OCI-LY1 (cell line): ENCODE results near the gene NRDE2.

Experiments
- CTCF ChIP-seq: fragments of 200-600 bp; sonication (generic), shearing (Covaris generic); IDR thresholded peaks from 2 replicates; pipeline ENCODE4 v1.5.1; 2017; ENCODE audit warnings: mild to moderate bottlenecking, antibody characterized with exemption, low read length, moderate library complexity, mixed read lengths
- EZH2 ChIP-seq: fragments of 200-600 bp; sonication (generic), shearing (Covaris generic); IDR thresholded peaks from 2 replicates; pipeline ENCODE4 v1.8.0; 2017; ENCODE audit warnings: borderline replicate concordance, mixed run types, mild to moderate bottlenecking, antibody characterized with exemption, low read length, moderate library complexity, mixed read lengths

GRCh38 chr14:90303473-90303872 is 28.3 kb downstream of the NRDE2 start:
- no peak for TF ChIP-seq CTCF
- no peak for TF ChIP-seq EZH2
